HG03342 (cell line): ENCODE results near the gene ENDOU.

Experiments used
- ATAC-seq: cut with Tn5 transposase; IDR thresholded peaks from one replicate; pipeline ENCODE4 v1.9.1; 2021; ENCODE audit warnings: mild to moderate bottlenecking, moderate library complexity; ENCODE audit not compliant: unreplicated experiment

The ENDOU gene

DNA sequence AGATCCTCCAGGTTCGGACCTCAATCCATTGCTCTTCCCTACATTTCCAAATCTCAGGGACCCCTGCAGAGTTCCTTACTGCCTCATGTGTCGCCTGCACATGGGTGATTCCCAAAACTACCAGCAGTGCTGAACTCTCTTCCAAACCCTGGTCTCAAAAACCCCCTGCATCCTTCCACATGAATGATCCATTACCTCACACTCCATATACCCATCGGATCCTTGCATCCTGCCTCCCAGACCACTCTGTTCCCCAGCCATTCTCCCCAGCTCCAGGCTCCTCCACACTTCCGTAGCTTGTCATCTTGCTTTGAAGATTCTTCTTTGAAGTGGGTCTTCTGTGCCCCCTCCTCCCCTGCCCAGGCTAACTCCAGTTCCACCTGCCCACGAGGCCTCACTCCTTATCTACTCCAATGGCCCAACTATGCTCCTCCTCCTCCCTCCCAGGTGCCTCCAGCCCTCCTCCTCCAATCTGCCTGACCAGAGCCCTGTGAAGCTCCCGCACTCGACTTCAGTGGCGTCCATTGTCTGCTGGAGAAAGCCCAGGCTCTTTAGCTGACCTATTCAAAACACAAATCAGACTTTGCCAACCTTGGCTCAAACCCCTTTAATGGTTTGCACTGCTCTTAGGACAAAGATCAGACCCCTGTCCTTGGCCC lies 19.6 kb upstream of the ENDOU start:
- ATAC-seq = no peak

DNA sequence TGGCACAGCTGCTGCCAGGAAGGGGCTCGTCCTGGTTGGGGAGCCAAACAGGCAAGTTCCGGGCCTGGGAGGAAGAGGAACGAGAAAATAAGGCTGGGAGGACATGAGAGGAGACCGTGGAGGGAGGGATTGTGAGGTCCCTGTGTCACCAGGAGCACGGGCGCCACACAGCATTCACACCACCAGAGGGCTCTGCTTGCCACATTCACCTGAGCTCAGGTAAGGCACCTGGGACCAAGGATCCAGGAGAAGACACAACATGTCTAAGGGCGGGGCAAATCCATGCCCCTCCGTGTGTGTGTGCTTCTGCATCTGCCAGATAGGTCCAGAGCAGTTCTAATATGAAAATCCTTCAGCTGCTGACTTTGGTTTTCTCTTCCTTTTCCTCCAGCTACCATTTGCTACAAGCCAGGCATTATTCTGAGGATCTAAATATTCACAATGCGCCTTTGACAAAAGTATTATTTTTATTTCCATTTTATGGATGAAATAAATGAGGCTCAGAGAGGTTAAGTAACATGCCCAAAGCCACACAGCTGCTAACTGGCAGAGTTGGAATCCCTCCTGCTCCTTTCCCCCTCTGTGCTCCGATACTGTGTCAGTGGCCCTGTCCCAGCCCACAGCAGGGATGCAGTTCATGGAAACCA lies 18.8 kb upstream of the ENDOU start:
- ATAC-seq = no peak

DNA sequence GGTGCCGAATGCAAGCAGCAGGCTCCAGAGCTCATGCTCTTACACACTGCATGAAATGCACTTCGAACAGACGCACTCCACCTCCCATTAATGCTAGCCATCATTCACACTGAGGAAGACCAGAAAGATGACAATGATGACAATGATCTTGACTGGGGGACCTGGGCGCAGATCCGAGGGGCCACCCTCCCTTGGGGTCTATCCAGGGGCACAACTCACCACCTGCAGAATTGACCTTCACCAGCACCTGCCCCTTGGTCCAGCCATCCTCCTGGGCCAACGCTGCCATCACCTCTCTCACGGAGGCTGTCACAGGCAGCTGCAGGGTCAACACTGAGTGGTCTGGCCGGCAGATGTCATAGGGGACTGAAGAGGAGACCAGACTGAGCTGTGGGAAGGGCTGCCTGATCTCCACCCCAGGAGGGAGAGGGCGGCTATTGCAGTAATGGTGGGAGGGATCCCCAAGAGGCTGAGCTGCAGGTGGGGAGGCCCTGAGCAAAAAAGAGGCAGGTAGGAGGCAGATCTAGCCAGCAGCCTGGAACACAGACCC lies 18.1 kb upstream of the ENDOU start:
- no peak for ATAC-seq

DNA sequence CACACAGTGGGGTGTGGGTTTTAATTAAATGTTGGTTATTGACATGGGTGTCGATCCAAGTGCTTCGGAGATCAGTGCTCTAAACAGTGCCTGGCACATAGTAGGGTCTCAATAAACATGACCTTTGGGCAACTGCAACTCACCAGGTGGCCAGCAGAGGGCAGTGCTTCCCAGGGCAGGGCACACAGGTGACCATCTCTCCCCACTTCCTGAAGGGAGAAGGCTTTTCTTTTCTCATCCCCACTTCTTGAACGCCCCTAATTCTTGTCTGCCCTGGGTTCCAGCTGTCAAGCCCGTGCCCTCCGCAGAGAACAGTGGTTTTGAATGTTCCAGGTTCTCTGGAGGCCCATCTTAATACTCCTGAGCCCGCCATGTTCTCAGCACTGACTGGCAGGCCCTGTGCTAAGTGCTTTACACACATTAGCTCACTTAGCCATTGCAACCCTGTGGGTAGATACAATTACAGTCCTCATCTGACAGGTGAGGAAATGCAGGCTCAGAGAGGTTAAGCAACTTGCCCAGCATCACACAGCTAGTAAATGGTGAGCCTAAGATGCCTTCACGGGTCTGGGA lies 17.0 kb upstream of the ENDOU start:
- no peak for ATAC-seq

DNA sequence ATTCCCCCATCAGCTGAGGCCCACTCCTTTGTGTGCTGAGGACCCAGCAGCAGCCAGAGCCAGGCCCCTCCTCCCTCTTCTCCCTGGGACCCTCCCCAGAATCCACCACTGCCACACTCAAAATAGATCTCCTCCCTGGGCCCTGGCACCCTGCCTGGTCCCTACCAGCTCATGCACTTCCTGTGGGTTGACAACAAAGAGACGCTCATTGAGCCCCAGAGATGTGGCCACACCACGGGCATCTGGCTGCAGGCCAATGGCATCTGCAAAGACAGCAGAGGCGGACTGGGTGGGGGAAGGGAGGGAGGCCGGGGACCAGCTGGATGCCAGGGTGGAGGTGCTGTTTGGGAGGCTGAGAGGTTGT lies 16.0 kb upstream of the ENDOU start:
- no peak for ATAC-seq

DNA sequence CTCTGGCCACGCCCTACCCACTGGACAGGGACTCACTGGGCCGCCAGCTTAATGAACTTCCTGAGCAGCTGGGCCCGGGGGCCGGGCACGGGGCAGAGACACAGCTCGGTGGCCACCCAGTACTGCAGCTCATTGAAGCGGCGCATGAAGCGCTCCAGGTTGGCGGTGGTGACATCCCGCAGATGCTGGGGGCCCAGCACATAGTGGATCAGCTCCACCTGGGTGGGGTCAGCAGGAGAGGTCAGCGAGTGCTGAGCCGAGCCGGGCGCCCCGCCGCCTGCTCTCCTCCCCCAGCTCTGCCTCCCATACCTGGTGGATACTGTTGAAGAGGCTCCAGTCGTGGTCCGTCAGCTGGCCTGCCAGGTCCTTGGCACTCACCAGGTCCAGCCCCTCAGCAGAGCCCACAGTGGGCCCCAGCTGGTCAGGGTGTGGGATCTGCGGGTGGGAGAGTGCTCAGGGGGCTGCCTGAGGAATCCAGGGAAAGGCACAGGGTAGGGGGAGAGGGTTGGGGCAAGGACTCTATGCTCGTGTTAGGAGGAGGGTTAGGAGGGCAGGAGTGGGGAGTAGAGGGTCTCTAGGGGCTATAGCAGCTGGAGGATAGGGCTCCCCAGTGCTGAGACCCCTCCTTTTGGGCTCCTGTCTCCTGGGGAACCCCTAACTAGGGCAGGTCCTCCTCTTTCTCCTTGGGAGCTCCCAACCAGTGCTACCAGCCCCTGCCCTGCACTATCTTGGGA lies 15.5 kb upstream of the ENDOU start:
- no peak for ATAC-seq

DNA sequence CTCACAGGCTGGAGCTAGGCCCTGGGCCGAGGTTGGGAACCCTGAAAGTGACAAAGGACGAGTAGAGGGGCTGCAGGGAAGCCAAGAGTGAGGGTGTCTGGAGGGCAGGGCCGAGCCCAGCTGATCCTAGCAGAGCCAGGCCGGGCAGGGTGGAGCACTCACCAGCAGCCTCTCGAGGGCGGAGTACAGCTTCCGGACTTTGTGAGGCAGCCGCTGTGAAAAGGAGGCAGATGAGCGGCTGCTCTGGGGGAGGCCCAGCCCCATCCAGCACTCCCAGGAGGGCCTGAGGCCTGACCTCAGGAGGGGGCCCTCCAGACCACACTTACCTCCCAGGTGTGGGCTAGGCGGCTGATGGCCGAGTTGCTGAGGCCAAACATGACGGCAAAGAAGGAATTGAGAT lies 14.7 kb upstream of the ENDOU start:
- ATAC-seq = no peak

DNA sequence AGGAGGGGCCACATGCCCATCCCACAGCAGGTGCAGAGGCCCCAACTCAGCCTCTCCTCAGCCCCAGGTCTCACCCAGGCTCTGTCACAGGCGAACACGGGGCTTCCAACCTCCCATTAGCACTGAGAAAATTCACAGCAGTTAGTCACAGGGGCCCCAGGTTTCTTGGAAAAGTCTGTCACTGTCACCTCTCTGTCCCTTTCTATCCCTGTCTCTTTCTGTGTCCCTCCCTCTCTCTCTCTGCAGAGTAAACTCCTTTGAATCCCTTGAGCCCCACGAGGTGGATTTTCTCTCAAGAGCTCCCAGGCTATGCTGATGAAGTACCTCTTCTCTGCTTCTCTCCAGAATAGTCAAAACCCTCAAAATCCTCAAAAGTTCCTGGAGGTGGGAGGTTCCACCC lies 14.0 kb upstream of the ENDOU start:
- ATAC-seq = no peak

DNA sequence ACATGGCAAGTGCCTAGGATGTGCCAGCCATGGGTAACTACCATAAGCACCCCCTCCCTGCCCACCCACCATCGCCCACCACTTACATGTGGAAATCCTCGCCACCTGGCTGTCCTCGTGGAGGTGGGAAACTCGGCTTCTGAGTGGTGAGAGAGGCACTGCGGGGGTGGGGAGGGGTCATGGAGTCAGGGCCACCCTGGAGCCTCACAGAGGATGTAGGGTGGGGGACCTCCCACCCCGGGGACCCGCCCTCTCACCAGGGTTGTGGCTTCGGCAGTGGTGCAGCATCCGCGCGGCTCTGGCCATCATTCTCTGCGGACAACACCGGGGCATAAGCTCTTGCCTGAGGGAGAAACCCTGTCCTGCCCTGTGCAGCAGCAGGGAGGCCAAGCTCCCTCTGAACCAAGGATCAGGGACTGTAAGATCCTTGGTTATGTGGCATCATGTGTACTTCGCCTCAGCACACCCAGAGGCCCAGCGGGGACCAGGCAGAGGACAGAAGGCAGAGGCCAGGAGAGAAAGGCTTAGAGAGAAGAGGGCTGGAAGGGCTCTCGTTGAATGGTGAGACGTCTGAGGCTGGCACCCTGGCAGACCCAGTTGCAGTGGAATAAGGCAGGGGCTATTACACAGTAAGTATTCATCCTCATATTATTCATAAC lies 12.8 kb upstream of the ENDOU start:
- no peak for ATAC-seq

DNA sequence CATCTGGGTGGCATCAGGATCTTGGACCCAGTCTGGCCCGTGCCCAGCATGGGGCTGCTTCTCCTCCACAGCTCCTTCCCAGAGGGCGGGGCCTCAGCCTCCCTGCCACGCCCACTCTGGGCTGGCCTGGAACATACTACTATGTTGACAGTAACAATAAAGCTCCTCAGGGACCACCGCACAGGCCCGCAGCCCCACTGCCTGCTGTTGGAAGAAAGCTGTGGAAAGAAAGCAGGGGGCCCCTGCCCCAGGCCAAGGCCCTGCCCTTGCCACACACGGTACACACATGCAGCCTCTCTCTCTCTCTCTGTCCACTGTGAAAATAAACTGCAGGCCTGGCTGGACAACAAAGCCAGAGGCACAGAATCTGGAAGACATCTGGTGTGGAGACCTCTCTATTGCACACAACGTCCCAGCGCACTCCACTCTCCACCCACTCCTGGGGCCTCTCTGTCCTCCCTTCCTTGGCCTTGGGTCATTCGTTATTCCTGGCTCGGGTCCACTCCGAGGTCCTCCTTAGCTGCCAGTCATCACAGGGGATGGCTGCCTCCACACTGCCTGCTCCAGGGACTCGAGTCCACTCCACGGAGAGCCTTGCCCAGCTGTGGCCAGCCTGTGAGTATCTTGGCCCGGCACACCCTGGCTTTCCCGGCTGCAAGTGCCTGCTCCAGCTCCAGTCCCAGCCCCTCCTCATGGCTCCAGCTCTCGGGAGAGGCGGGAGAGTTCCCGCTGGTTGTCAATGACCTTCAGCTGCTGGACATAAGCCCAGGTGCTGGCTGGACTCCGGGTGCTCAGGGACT lies 11.8 kb upstream of the ENDOU start:
- ATAC-seq = no peak

DNA sequence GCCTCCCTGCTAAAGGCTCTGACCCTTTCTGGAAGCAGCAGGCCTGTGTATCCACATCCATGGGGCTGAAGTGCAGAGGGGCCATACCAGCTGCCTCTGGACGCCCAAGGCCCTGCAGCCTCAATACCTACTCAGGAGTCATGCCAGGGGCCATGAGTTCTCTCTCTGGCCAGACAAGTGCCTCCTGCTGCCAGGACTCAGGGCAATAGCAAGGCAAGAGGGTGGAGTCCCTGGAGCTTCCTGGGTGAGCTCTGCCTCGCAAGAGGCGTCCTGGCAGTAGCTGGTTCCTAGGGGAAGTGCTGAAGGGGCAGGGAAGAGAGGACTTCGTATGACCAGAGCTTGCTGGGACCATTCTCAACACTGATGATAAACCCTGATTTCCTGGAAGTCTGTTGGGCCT lies 10.9 kb upstream of the ENDOU start:
- no peak for ATAC-seq

DNA sequence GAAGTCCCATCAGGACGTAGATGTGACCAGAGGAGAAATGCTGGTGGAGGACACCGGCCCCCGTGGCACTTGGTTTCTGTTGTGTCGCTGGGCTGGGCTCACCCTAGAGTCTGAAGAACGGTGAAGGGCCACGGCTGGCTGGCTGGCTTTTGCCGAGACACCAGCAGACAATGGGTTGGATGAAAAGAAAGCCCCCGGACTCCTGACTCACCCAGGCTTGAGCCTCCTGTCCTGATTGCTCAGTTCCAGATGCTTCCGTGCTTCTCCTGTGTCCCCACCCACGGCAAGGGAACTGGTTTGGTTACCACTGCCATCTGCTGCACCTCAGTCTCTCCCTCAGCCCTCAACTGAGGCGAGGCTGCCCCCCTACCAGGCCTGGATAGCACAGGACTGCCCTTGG lies 10.4 kb upstream of the ENDOU start:
- no peak for ATAC-seq

DNA sequence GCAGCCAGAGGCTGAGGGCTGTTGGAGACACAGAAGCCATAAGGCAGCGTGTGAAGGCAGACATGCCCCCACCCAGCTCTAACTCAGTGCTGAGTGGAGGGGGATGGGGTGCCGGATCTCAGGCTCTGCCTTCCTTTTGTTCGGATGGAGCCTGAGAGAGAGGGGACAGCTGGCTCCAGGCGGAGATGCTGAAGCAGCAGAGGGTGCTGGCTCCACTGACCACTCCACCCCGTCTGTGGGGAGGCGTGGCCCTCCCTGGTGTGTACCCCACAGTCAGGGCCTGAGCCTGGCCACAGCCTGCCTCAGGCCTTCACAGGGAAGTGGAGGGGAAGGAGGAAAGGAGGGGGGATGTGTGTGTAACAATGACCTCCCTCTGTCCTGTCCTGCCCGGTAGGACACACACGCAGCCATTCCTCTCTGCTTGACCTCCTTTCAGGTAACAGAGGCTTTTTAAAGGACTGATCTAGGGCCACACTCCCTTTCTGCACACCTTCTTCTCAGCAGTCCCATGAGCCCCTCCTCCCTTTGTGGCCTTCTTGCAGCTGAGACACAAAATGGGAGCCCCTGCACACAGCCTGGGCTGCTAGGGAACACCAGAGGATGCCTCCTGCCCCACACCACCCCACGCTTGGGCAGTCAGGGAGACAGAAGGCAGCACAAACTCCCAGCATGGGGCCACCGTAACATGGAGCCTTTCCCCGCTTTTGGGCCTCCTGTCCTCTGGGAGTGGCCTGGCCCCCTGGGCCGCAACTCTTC lies 9.6 kb upstream of the ENDOU start:
- ATAC-seq = no peak

DNA sequence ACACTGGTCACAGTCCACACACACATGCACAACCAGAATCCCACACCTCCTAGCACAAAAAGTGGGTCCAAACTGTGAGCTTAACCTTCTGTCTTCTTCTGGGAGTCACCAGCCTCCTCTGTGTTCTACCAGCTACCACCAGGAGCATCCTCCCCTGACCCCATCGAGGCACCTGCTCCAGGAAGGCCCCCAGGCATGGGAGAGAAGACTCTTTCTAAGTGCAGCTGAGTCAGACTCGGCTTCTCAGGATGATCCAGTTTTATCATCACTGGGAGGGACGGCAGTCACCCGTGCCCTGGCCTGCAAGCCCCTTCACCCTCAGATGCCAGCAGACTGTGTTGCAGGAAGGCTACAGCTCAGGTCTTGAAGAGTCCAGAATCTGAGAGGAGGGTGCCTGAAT lies 7.9 kb upstream of the ENDOU start:
- no peak for ATAC-seq

DNA sequence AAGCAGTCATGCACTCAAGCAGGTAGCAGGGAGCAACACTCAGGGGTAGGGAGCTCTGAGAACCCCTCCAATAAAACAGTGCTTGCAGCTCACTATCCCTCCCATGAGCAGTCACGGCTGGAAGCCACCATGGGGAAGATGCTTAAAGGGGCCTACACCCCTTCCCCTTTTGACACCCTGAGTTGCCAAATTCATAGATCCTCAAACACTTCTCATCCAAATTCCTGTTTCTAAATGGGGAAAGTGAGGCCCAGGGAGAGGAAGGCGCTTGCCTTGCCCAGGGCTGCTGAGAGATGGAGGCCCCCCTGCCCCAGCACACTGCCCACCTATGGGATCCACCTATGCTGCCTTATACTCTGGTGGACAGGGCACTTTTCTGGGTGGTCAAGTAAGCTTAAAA lies 7.2 kb upstream of the ENDOU start:
- ATAC-seq = no peak

DNA sequence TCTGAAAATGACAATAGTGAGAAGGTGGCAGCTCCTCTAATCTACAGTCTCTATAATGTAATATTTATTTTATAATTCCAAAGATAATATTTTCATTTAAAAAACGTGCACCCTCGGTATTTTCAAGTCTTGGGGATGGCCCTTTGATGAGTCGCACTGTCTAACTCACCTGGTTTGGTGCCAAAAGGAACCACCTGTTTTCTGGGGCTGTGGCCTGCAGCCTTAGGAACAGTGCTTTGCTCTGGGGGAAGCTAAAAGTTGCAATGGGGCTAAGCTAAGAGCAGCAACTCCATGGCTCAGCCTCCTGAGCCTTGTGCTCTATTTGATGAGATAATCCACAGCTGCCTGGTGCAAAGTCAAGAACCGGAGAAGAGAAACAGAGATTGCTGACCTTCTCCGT lies 6.4 kb upstream of the ENDOU start:
- no peak for ATAC-seq

DNA sequence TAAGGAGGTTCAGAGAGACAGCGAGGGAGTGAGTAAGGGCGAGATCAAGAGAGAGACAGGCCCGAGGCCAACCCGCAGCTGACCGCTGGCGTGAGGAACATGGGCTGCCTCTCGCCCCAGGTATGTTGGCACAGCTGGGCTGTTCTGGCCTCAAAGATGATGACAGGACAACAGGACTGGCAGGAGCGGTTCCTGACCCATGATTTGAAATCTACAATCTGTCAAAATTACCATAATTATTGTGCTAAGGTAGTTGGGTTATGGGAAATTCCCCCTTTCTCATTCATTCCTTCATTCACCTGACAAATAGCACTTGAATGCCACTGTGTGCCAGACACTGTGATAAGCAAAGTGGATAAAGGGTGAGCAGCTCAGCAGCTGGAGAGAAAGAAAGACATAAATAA lies 5.1 kb upstream of the ENDOU start:
- no peak for ATAC-seq

DNA sequence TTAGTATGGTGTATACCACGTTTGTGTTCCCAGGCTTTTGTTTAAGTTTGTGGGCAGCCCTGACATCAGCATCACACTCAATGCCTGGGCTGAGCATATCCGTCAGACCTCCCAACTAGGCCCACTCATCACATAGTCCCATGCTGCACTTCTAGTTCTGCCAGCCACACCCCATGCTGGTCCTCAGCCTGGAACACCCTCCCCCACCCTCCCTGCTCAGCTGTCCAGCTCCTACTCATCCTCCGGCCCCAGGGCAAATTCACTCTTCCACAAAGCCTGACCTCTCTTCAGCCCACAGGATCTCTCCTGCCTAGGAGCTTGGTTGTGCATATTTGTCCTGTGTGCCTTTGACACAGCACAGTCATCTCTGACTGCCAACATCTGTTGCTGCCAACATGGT lies 3.9 kb upstream of the ENDOU start:
- ATAC-seq = no peak

DNA sequence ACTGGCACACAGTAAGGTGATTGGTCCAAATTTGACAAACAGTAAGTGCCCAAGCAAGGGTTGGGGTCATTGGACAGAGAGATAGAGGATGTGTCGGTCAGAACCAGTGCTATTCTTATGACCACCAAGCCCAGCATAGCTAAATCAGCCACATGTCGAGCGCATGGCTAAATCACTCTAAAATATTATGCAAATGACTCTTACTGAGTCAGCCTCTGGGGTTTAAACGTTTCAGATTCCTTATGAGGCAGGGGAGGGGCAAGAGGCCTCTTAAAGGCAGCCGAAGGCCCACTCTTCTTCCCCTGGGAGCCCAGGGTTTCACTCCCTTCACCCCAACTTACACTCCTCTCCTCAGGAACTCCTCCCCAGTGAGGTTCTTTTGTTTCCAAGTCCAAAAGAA lies 603 bp upstream of the ENDOU start:
- peak; percentile 91 for ATAC-seq
